Spinal cord (tissue), 10 donors: ENCODE measurements around the gene LMX1B. TPM values are rescaled to one million over a fixed set of nuclear protein-coding genes. Genes with fewer than 3 reads are reported as not detected.

Experiments
- DNase-seq, 6 donors: peaks; one replicate each; pipeline versions ENCODE4 v3.0.0 to v3.0.0-alpha.2; 2013 to 2015; ENCODE audit warnings: low spot score in 6 of 6, low read depth in 4 of 6
- H3K27ac ChIP-seq: one replicate; pipeline ENCODE4 v1.5.1; 2013; ENCODE audit warnings: low read depth, low read length, control low read depth
- H3K27me3 ChIP-seq: one replicate; pipeline ENCODE4 v1.6.1; 2013; ENCODE audit warnings: low read length; ENCODE audit not compliant: control insufficient read depth, insufficient read depth
- H3K36me3 ChIP-seq: one replicate; pipeline ENCODE4 v1.6.1; 2013; ENCODE audit warnings: low read length; ENCODE audit not compliant: control insufficient read depth, insufficient read depth
- H3K4me1 ChIP-seq: one replicate; pipeline ENCODE4 v1.6.1; 2013; ENCODE audit warnings: low read length; ENCODE audit not compliant: control insufficient read depth, insufficient read depth
- H3K4me3 ChIP-seq: one replicate; pipeline ENCODE4 v1.5.1; 2013; ENCODE audit warnings: low read depth, low read length, control low read depth
- H3K9me3 ChIP-seq: one replicate; pipeline ENCODE4 v1.6.1; 2013; ENCODE audit warnings: low read length; ENCODE audit not compliant: control insufficient read depth, insufficient read depth
- WGBS: methylation state at CpG from one replicate; pipeline ENCODE4 v1.1.5; 2013; ENCODE audit warnings: missing lambda C conversion rate; ENCODE audit not compliant: insufficient coverage; 5-methylcytosine and 5-hydroxymethylcytosine counted together
- polyA plus RNA-seq, 2 donors: library from polyadenylated mRNA; unstranded; fragments of 120-200 nt; gene quantifications; one replicate each; pipeline ENCODE4 v1.2.1, GENCODE V29; 2013; ENCODE audit not compliant: insufficient read length in 2 of 2
- total RNA-seq, 2 donors: library from RNA; depleted of rRNA in 1 of 2; stranded (reverse); fragments of 120-200 nt in 1 of 2; fragments of >200 nt in 1 of 2; gene quantifications; one replicate each; pipeline versions ENCODE4 v1.2.3 to v1.2.4, GENCODE V29; 2013 to 2014
- donor health status: healthy.

LMX1B gene
- total and polyA plus RNA-seq, 4 donors = 3.5 to 34.0 (median 17.7) TPM

- H3K27ac ChIP-seq = no peak overlapping the region
Observed at GRCh38 chr9:126626926-126627233, 13.2 kb downstream of the LMX1B start.

GRCh38 chr9:126628146-126628545 lies 14.4 kb downstream of the LMX1B start:
- 82% methylated on average over 3 of the region's 7 CpGs for WGBS
- Histone ChIP-seq H3K27ac (no peak overlapping the region), H3K9me3 (no peaks in the 10 kb centered on the region), H3K4me1 (peaks cover 54% of the 10 kb centered on the region), H3K36me3 (peaks cover 15% of the 10 kb centered on the region), H3K27me3 (peaks cover 82% of the 10 kb centered on the region), H3K4me3 (no peak overlapping the region)
- no peak for DNase-seq

More at GRCh38 chr9:126626926-126627233, 13.2 kb downstream of the LMX1B start:
- H3K4me1 ChIP-seq = peaks cover 63% of the 10 kb centered on the region
- H3K4me3 ChIP-seq = no peak overlapping the region
- H3K9me3 ChIP-seq = no peaks in the 10 kb centered on the region
- 18% methylated on average over 14 of the region's 14 CpGs for WGBS
- no peak for DNase-seq
- peaks cover 91% of the 10 kb centered on the region for H3K27me3 ChIP-seq
- H3K36me3 ChIP-seq = peaks cover 15% of the 10 kb centered on the region

- peaks cover 17% of the 10 kb centered on the region for H3K36me3 ChIP-seq
- no peak overlapping the region for H3K4me3 ChIP-seq
- WGBS = 38% methylated on average over 10 of the region's 11 CpGs
- peaks cover 76% of the 10 kb centered on the region for H3K27me3 ChIP-seq
- H3K4me1 ChIP-seq = peaks cover 48% of the 10 kb centered on the region
- H3K27ac ChIP-seq = no peak overlapping the region
- no peak for DNase-seq
- no peaks in the 10 kb centered on the region for H3K9me3 ChIP-seq
Observed at GRCh38 chr9:126628969-126629674, 15.4 kb downstream of the LMX1B start.

GRCh38 chr9:126630458-126631237 lies 16.9 kb downstream of the LMX1B start:
- Histone ChIP-seq H3K4me3 (no peak overlapping the region), H3K4me1 (peaks cover 37% of the 10 kb centered on the region), H3K9me3 (no peaks in the 10 kb centered on the region), H3K36me3 (peaks cover 14% of the 10 kb centered on the region), H3K27ac (no peak overlapping the region), H3K27me3 (peaks cover 64% of the 10 kb centered on the region)
- DNase-seq = no peak
- 25% methylated on average over 17 of the region's 20 CpGs for WGBS

- WGBS = 20% methylated on average over 5 of the region's 6 CpGs
- Histone ChIP-seq H3K4me3 (no peak overlapping the region), H3K27ac (no peak overlapping the region), H3K4me1 (peaks cover 34% of the 10 kb centered on the region), H3K9me3 (no peaks in the 10 kb centered on the region), H3K36me3 (peaks cover 9% of the 10 kb centered on the region), H3K27me3 (peaks cover 58% of the 10 kb centered on the region)
- DNase-seq = no peak
Observed at GRCh38 chr9:126631254-126631653, 17.5 kb downstream of the LMX1B start.

- no peak overlapping the region for H3K4me3 ChIP-seq
- DNase-seq = no peak
- 62% methylated on average over 15 of the region's 17 CpGs for WGBS
- peaks cover 46% of the 10 kb centered on the region for H3K27me3 ChIP-seq
- H3K36me3 ChIP-seq = peaks cover 9% of the 10 kb centered on the region
- H3K9me3 ChIP-seq = no peaks in the 10 kb centered on the region
- peaks cover 48% of the 10 kb centered on the region for H3K4me1 ChIP-seq
- no peak overlapping the region for H3K27ac ChIP-seq
Observed at GRCh38 chr9:126633881-126634558, 20.3 kb downstream of the LMX1B start.

GRCh38 chr9:126635061-126635460 lies 21.3 kb downstream of the LMX1B start:
- 58% methylated on average over 6 of the region's 8 CpGs for WGBS
- DNase-seq = no peak
- Histone ChIP-seq H3K4me1 (peaks cover 57% of the 10 kb centered on the region), H3K4me3 (no peak overlapping the region), H3K27me3 (peaks cover 46% of the 10 kb centered on the region), H3K36me3 (peaks cover 9% of the 10 kb centered on the region), H3K9me3 (no peaks in the 10 kb centered on the region), H3K27ac (no peak overlapping the region)

- H3K27me3 ChIP-seq = peaks cover 43% of the 10 kb centered on the region
- 56% methylated on average over 3 of the region's 3 CpGs for WGBS
- peaks cover 9% of the 10 kb centered on the region for H3K36me3 ChIP-seq
- no peak overlapping the region for H3K4me3 ChIP-seq
- H3K27ac ChIP-seq = no peak overlapping the region
- H3K9me3 ChIP-seq = no peaks in the 10 kb centered on the region
- no peak for DNase-seq
- H3K4me1 ChIP-seq = peaks cover 56% of the 10 kb centered on the region
Observed at GRCh38 chr9:126635661-126636439, 22.1 kb downstream of the LMX1B start.
